IPS DF 4.7 (cell line): ENCODE measurements around the gene HID1.
"Not testable (repeated sequence)": the region's sequence is repeated elsewhere in the genome, so short reads cannot be mapped to it uniquely, and the experiment has no call there.

Experiments
- DNase-seq: peaks from one replicate; pipeline ENCODE4 v3.0.0-alpha.2; 2013; ENCODE audit warnings: low spot score; ENCODE audit errors: extremely low read depth

HID1 gene

DNA sequence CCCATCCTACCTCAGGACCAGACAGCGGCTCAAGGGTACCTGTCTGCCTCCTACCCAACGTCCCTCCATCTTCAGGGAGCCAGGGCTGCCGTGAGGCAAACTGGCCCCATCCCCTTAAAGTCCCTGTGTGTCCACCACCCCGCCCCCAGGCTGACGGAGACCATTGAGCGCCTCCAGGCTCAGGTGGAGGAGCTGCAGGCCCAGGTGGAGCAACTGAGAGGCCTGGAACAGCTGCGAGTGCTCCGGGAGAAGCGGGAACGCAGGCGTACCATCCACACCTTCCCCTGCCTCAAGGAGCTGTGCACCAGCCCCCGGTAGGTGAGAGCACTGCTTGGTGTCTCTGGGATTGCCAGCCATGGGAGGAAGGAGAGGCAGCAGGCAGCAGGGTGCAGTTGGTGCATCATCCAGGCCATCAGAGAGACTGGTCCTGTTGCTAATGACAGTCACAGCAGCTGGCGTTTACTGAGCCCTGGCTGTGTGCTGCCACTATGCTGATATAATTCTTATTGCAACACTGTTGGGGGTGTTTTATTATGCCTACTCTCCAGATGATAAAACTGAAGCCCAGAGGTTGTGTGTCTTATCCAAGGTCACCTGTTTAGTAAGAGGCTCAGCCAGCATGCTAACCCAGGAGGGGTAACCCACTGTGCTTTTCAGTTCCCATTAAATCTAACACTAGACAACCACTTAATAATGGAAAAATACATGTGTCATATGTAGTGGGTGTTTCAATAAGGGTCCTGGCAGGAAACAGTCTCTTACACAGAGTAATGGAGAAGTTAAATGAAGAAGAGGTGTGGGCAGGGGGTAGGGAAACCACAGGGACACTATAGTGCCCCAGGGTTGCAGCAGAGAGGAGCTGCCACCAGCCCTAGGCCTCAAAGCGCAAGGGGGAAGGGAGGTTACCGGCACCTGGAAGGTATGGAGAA is 29.6 kb upstream of the HID1 start:
- DNase-seq, result no peak

- DNase-seq, result no peak
Measured at GRCh38 chr17:74999523-74999922, 27.0 kb upstream of the HID1 start.

DNA sequence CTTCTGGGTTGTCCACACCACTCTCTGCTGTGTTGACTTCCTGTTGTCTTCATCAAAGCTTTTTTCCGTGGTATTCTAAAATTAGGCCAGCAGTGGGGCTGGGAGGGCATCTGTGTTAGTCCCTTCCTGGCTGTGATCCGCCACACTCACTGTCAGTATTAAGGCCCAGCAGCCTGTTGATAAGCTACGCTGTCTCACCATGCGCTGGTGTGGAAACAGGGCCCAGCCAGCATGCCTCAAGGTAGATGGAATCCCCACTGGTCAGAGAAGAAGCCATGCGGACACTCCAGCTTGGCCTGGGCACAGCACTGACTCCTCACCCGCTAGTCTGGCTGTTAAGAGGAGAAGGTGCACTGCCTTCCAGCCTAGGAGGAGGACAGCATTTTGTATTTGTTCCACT is 26.2 kb upstream of the HID1 start:
- DNase-seq, result no peak

DNA sequence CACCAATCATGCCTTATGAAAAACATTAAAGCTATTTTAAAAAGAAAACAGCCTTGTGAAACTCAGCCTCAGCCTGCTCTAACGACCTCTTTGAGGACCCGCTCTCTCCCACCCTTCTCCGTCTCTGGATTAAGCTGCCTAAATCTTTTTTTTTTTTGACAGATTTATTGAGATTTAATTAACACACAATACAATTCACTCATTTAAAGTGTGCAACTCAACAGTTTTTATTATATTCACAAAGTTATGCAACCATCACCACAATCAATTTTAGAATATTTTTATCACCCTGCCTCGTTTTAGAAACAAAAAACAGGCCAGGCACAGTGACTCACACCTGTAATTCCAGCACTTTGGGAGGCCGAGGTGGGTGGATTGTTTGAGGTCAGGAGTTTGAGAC is 23.3 kb upstream of the HID1 start:
- no peak for DNase-seq

DNA sequence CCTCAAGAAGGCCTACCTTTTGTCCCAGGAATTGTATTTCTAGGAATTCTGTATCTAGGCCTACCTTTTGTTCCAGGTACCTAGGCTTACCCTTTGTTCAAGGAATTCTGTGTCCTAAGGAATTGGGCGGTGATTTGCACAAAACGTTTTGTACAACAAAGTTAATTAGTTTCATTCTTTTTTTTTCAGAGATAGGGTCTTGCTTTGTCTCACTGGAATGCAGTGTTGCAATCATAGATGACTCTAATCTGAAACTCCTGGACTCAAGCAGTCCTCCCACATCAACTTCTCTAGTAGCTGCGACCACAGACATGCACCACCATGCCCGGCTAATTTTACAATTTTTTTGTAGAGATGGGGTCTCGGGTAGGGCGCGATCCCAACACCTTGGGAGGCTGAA is 21.9 kb upstream of the HID1 start:
- DNase-seq, result no peak

GRCh38 chr17:74992223-74992622 is 19.7 kb upstream of the HID1 start:
- DNase-seq, result no peak

GRCh38 chr17:74990581-74991105 is 18.1 kb upstream of the HID1 start:
- DNase-seq, result no peak

- no peak for DNase-seq
Measured at GRCh38 chr17:74987909-74988711, 15.6 kb upstream of the HID1 start.

GRCh38 chr17:74987418-74987908 is 14.9 kb upstream of the HID1 start, which contains the start of gene CDR2L:
Gene CDR2L (plus strand): TSS chr17:74987632. CDS start chr17:74988044, 412 bp downstream.
- no peak for DNase-seq

DNA sequence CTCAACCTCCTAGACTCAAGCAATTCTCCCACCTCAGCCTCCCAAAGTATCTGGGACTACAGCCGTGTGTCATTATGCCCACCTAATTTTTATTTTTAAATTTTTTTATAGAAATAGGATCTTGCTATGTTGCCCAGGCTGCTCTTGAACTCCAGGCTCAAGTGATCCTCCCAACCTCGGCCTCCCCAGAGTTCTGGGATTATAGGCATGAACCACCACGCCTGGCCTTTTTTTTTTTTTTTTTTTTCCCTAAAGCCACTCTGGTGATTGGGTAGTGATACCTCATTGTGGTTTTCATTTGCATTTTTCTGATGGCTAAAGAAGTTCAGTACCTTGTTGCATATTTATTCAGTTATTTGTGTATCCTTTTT is 13.6 kb upstream of the HID1 start:
- no peak for DNase-seq

GRCh38 chr17:74982663-74983313 is 10.2 kb upstream of the HID1 start:
- DNase-seq, result not testable (repeated sequence)

GRCh38 chr17:74981979-74982662 is 9.6 kb upstream of the HID1 start:
- DNase-seq, result no peak

GRCh38 chr17:74981318-74981978 is 8.9 kb upstream of the HID1 start:
- no peak for DNase-seq

- no peak for DNase-seq
Measured at GRCh38 chr17:74979408-74980146, 7.0 kb upstream of the HID1 start.

- DNase-seq, result no peak
Measured at GRCh38 chr17:74978240-74978639, 5.7 kb upstream of the HID1 start.

DNA sequence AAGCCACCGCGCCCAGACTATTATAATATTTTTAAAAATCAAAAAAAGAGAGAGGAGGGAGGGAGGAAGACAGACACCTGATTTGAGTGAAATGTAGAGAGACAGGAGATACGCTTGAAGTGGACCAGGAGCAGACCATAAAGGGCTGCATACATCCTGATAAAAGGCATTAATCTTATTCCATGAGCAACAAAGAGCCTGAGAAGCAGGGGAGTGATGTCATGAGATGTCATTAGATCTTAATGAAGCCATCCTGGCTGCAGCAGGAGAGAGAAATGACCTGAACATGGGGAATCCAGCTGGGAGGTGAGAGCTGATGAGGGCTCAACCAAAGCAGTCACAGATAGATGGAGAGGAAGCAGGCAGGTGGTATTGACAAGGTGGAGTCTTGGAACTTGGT is 5.2 kb upstream of the HID1 start:
- no peak for DNase-seq

DNA sequence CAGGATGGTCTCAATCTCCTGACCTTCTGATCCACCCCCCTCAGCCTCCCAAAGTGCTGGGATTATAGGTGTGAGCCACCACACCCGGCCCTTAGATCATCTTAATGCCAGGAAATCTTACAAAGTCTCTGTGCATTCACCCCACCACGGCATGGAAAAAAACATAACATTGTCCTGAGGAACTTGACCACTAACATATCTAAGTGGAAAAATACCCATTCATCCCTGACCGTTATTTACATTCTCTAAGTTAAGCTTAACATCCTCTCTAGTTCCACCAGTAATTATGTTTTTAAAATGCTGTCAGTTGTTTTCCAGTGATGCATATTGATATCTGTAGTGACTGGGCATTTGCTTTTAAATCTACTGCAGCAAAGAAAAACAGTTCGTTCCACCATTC is 3.4 kb upstream of the HID1 start:
- no peak for DNase-seq

DNA sequence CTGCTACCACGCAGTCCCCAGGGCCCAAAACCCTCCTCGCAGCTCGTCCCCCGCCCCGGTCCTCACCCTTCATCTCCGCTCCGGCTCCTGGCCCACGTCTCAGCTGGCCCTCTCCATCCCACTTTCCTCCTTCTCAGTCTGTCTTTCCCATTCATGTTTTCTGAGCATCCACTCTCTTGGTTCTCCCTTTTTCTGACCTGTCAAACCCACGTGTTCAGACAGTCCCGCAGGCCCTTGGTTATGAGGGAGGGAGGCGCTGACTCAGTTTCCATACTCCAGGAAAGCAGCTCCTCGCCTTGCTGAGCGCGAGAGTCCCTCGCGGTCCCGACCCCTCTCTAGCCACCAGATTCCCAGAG is 392 bp upstream of the HID1 start:
- no peak for DNase-seq

GRCh38 chr17:74971842-74972106 is 785 bp downstream of the HID1 start:
- no peak for DNase-seq
